HCT116 (cell line): ENCODE results near the gene PLGRKT. TPM values are rescaled to one million over a fixed set of nuclear protein-coding genes. Genes with fewer than 3 reads are reported as not detected.

ENCODE experiments used
- ATAC-seq: fragments of 200-7000 bp; cut with Tn5 transposase; 2 replicates; pipeline ENCODE4 v1.9.1; 2020; ENCODE audit warnings: mild to moderate bottlenecking, moderate library complexity
- BruUV-seq: library from RNA; stranded (reverse); fragments of 400-500 nt; replicated peaks from 2 replicates; lab custom pipeline; 2021; lab: Mats Ljungman, UMichigan
- CTCF ChIA-PET: fragments of 300-600 bp; sonication (Branson Sonifier 250); formaldehyde crosslinking; loops from one replicate; lab custom pipeline; 2021; ENCODE audit warnings: antibody characterized with exemption; lab: Charles Lee
- POLR2A ChIA-PET: fragments of 300-600, 350-600 bp; sonication (Branson Sonifier 250); formaldehyde crosslinking; loops from one replicate; lab custom pipeline; 2021; ENCODE audit warnings: antibody characterized with exemption; lab: Charles Lee
- RAD21 ChIA-PET, 2 experiments: fragments of 300-600 bp; sonication (Branson Sonifier 250); formaldehyde crosslinking; loops; one replicate each; lab custom pipeline; 2023; ENCODE audit warnings: low total read pairs in 2 of 2; ENCODE audit not compliant: uncharacterized antibody in 2 of 2, unreplicated experiment in 2 of 2, low non-redundant PET in 1 of 2; lab: Charles Lee
- DNase-seq: peaks from one replicate; pipeline ENCODE4 v3.0.0-alpha.2; 2010; ENCODE audit warnings: low read depth, low spot score
- H2AFZ ChIP-seq: fragments of 200-600 bp; shearing (Covaris generic), sonication (generic); 2 replicates; pipeline ENCODE4 v1.6.1; 2017; ENCODE audit warnings: low read depth, mixed run types, mixed read lengths, antibody characterized with exemption, low read length; ENCODE audit not compliant: poor library complexity, severe bottlenecking
- H3K27ac ChIP-seq: 2 replicates; pipeline ENCODE4 v1.5.1; 2012; ENCODE audit warnings: low read depth, low read length
- H3K27me3 ChIP-seq: fragments of 200-600 bp; sonication (generic); 2 replicates; pipeline ENCODE4 v1.6.1; 2016; ENCODE audit warnings: mixed run types, low read length, mixed read lengths; ENCODE audit not compliant: insufficient read depth
- H3K36me3 ChIP-seq, 2 experiments: fragments of 200-500 bp in 1 of 2; fragments of 200-600 bp in 1 of 2; sonication (Bioruptor generic) in 1 of 2; sonication (generic) in 1 of 2; 2 replicates each; pipeline versions ENCODE4 v1.5.1 to v1.6.1; 2014 to 2016; ENCODE audit warnings: low read length in 2 of 2, inconsistent platforms in 1 of 2, mixed read lengths in 1 of 2, mixed run types in 1 of 2; ENCODE audit not compliant: insufficient read depth in 2 of 2, control insufficient read depth in 1 of 2
- H3K4me1 ChIP-seq, 2 experiments: fragments of 200-600 bp in 1 of 2; sonication (generic) in 1 of 2; 2 replicates each; pipeline versions ENCODE4 v1.5.1 to v1.6.1; 2012 to 2017; ENCODE audit warnings: low read length in 2 of 2, inconsistent platforms in 1 of 2, mild to moderate bottlenecking in 1 of 2, mixed read lengths in 1 of 2, mixed run types in 1 of 2, moderate library complexity in 1 of 2; ENCODE audit not compliant: insufficient read depth in 2 of 2, control insufficient read depth in 1 of 2
- H3K4me2 ChIP-seq: fragments of 200-600 bp; sonication (generic); 2 replicates; pipeline ENCODE4 v1.6.1; 2017; ENCODE audit warnings: mixed run types, low read length, mixed read lengths
- H3K4me3 ChIP-seq, 2 experiments: fragments of 200-600 bp in 1 of 2; sonication (generic) in 1 of 2; replicated peaks in 1 of 2; 2 replicates each; pipeline ENCODE4 v1.5.1; 2011 to 2016; ENCODE audit warnings: low read length in 2 of 2, control low read depth in 1 of 2, low read depth in 1 of 2, mild to moderate bottlenecking in 1 of 2, mixed read lengths in 1 of 2, mixed run types in 1 of 2
- H3K79me2 ChIP-seq: fragments of 200-600 bp; sonication (generic); 2 replicates; pipeline ENCODE4 v1.6.1; 2017; ENCODE audit warnings: mild to moderate bottlenecking, mixed run types, low read length, moderate library complexity, mixed read lengths; ENCODE audit not compliant: insufficient read depth
- H3K9ac ChIP-seq: fragments of 200-600 bp; sonication (generic); 2 replicates; pipeline ENCODE4 v1.6.1; 2016; ENCODE audit warnings: low read length, mixed read lengths
- H3K9me2 ChIP-seq: fragments of 200-600 bp; sonication (generic), shearing (Covaris generic); 2 replicates; pipeline ENCODE4 v1.6.1; 2017; ENCODE audit warnings: mixed run types, mild to moderate bottlenecking, moderate library complexity; ENCODE audit not compliant: insufficient read depth
- H3K9me3 ChIP-seq, 2 experiments: fragments of 200-500 bp in 1 of 2; fragments of 200-600 bp in 1 of 2; sonication (Bioruptor generic) in 1 of 2; sonication (generic) in 1 of 2; 2 replicates each; pipeline ENCODE4 v1.6.1; 2014 to 2017; ENCODE audit warnings: low read length in 2 of 2, mixed read lengths in 2 of 2, inconsistent platforms in 1 of 2, low read depth in 1 of 2, mild to moderate bottlenecking in 1 of 2, mixed run types in 1 of 2, moderate library complexity in 1 of 2; ENCODE audit not compliant: control insufficient read depth in 1 of 2, insufficient read depth in 1 of 2
- H4K20me1 ChIP-seq: fragments of 200-600 bp; sonication (generic), shearing (Covaris generic); 2 replicates; pipeline ENCODE4 v1.6.1; 2017; ENCODE audit warnings: mixed run types, mild to moderate bottlenecking, moderate library complexity; ENCODE audit not compliant: insufficient read depth
- ATF3 ChIP-seq: IDR thresholded peaks from 2 replicates; pipeline ENCODE4 v1.6.1; 2012
- CBX3 ChIP-seq: IDR thresholded peaks from 2 replicates; pipeline ENCODE4 v1.6.1; 2012; ENCODE audit warnings: low read depth
- EGR1 ChIP-seq: IDR thresholded peaks from 2 replicates; pipeline ENCODE4 v1.6.1; 2012; ENCODE audit warnings: low read depth
- ELF1 ChIP-seq: IDR thresholded peaks from 2 replicates; pipeline ENCODE4 v1.6.1; 2012; ENCODE audit warnings: low read depth, borderline replicate concordance
- EZH2 ChIP-seq: fragments of 200-600 bp; sonication (generic); IDR thresholded peaks from 2 replicates; pipeline ENCODE4 v1.6.1; 2017; ENCODE audit warnings: antibody characterized with exemption, mixed run types
- EZH2phosphoT487 ChIP-seq: fragments of 200-600 bp; IDR thresholded peaks from 2 replicates; pipeline ENCODE4 v1.6.1; 2018; ENCODE audit warnings: antibody characterized with exemption, borderline replicate concordance
- FOSL1 ChIP-seq: IDR thresholded peaks from 2 replicates; pipeline ENCODE4 v1.6.1; 2012; ENCODE audit warnings: low read depth
- JUND ChIP-seq: IDR thresholded peaks from 2 replicates; pipeline ENCODE4 v1.6.1; 2012
- MAX ChIP-seq: IDR thresholded peaks from 2 replicates; pipeline ENCODE4 v1.6.1; 2012
- POLR2A ChIP-seq: IDR thresholded peaks from 2 replicates; pipeline ENCODE4 v1.7.0; 2011; ENCODE audit warnings: borderline replicate concordance; ENCODE audit not compliant: insufficient read depth, insufficient read length; ENCODE audit errors: extremely low read depth
- RAD21 ChIP-seq: IDR thresholded peaks from 2 replicates; pipeline ENCODE4 v1.6.1; 2012; ENCODE audit warnings: low read depth, mild to moderate bottlenecking
- REST ChIP-seq: IDR thresholded peaks from 2 replicates; pipeline ENCODE4 v1.6.1; 2012; ENCODE audit warnings: low read depth
- SIN3A ChIP-seq: IDR thresholded peaks from 2 replicates; pipeline ENCODE4 v1.6.1; 2012; ENCODE audit warnings: low read depth
- SRF ChIP-seq: IDR thresholded peaks from 2 replicates; pipeline ENCODE4 v1.6.1; 2012; ENCODE audit warnings: low read depth
- TCF7L2 ChIP-seq: IDR thresholded peaks from 2 replicates; pipeline ENCODE4 v1.7.0; 2011; ENCODE audit warnings: borderline replicate concordance, inconsistent platforms; ENCODE audit not compliant: insufficient read depth, insufficient read length; ENCODE audit errors: extremely low read depth
- YY1 ChIP-seq: IDR thresholded peaks from 2 replicates; pipeline ENCODE4 v1.6.1; 2011; ENCODE audit warnings: low read length, low read depth, moderate library complexity, mild to moderate bottlenecking; ENCODE audit not compliant: insufficient replicate concordance; ENCODE audit errors: extremely low read depth
- ZBTB33 ChIP-seq: IDR thresholded peaks from 2 replicates; pipeline ENCODE4 v1.6.1; 2011; ENCODE audit warnings: mild to moderate bottlenecking, low read length, moderate library complexity; ENCODE audit not compliant: insufficient replicate concordance; ENCODE audit errors: extremely low read depth
- ZNF274 ChIP-seq: fragments of 200-500 bp; sonication (Bioruptor generic); IDR thresholded peaks from 2 replicates; pipeline ENCODE4 v1.6.1; 2014; ENCODE audit warnings: mild to moderate bottlenecking, low read depth, low read length, inconsistent platforms
- intact Hi-C: fragments of 100-400 bp; cut with micrococcal nuclease; formaldehyde crosslinking; loops from 2 replicates; pipeline ENCODE4 v1.10.0; 2022
- total RNA-seq: library from RNA; stranded (reverse); gene quantifications from one replicate; pipeline ENCODE4 v1.2.1, GENCODE V29; 2021; ENCODE audit not compliant: unreplicated experiment

PLGRKT gene
- total RNA-seq, 1 experiment from 2014 or later = 23.8 TPM

GRCh38 chr9:5455181-5455580, 17.5 kb upstream of the PLGRKT start (continued):
- no peak for TF ChIP-seq ELF1

GRCh38 chr9:5453673-5454072, 15.9 kb upstream of the PLGRKT start:
- Histone ChIP-seq H3K27ac (no peak overlapping the region), H3K4me3 (no peak overlapping the region), H3K4me2 (no peak overlapping the region)

More at GRCh38 chr9:5453673-5454072, 15.9 kb upstream of the PLGRKT start:
- no TSS peak for BruUV-seq
- no peaks in the 10 kb centered on the region for H4K20me1 ChIP-seq
- peaks cover 0 to 23% of the 10 kb centered on the region in 2 experiments; a peak in 3 of 4 replicates for H3K4me1 ChIP-seq
- intact Hi-C loops = loop anchor here (5.0 to 10.0 kb wide), 3 partner anchors 59 to 261 kb away; partner anchors contain the start of gene PDCD1LG2
- DNase-seq (no peak), ATAC-seq (no peak)
- ChIA-PET CTCF (no interaction called here), RAD21 (no interaction called here), POLR2A (no interaction called here)
- H3K9me3 ChIP-seq = no peaks in the 10 kb centered on the region
- TF ChIP-seq MAX (no peak), ZNF274 (no peak), ATF3 (no peak), RAD21 (no peak), EGR1 (no peak), POLR2A (no peak), TCF7L2 (no peak), EZH2phosphoT487 (no peak), ELF1 (no peak), SRF (no peak), REST (no peak), YY1 (no peak), CBX3 (no peak), JUND (no peak), ZBTB33 (no peak), EZH2 (no peak), SIN3A (no peak), FOSL1 (no peak)
- H3K36me3 ChIP-seq = no peaks in the 10 kb centered on the region
- no peaks in the 10 kb centered on the region for H3K79me2 ChIP-seq
- no peak overlapping the region for H3K9ac ChIP-seq
- no peaks in the 10 kb centered on the region for H3K27me3 ChIP-seq
- H2AFZ ChIP-seq = no peak overlapping the region
- H3K9me2 ChIP-seq = no peaks in the 10 kb centered on the region
